Bone marrow (tissue), 2 donors: Measurements from ENCODE around the gene THY1.
"Not testable (repeated sequence)": the region's sequence is repeated elsewhere in the genome, so short reads cannot be mapped to it uniquely, and the experiment has no call there.

Experiments
- DNase-seq, 2 donors: peaks; one replicate each; lab custom pipeline; 2025; lab: John Stamatoyannopoulos, UW

THY1 gene

GRCh38 chr11:119422809-119423508 lies at the start of gene THY1:
THY1 (minus strand) TSS chr11:119423172; CDS start chr11:119420905, 2,267 bp downstream.
- no peak for DNase-seq

- no peak for DNase-seq
These were observed 49.3 kb upstream of the THY1 start for GRCh38 chr11:119472186-119472855.

- DNase-seq = no peak
These were observed 48.4 kb upstream of the THY1 start for GRCh38 chr11:119471329-119471728.

DNA sequence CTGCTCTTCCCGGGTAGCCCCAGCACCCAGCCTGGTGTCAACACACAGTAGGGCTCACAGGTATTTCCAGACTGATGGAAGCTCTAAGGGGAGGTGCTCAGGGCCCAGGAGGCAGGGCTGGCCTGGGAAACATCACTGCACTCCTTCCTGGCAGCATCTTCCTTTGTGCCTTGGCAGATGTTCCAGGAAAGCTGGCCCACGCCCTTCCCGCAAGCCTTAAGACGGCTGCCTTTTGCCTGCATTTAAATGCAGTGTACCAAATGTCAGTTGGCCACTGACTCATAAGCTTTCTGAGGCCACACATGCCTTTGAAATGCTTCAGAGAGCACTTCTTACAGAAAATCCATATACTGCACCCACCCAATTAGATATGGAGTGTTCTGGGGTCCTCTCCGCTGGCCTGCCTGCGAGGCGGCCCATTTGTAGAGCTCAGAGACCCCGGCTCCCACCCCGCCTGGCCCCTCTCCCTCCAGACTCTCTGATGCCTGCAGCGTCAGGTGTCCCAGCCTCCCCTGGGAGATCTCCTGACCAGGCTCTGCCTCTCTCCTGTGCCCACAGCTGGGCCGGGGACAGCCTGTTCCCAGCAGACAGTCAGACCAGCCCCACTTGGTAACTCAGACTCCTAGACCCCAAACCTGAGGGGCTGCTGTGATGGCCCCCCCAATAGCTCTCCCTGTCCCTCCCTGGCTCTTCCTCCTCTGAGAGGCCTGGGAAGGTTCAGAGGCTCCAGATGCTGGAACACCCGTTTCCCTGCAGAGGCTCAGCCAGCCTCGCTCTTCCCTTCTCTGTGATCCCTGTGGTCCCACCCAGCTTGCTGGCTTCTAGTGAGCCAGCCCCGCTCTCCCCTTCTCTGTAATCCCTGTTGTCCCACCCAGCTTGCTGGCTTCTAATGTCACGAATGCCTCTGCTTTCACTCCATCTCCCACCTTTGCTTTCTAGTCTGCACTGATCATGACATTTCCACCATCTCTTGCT lies 47.6 kb upstream of the THY1 start:
- DNase-seq = no peak

- no peak for DNase-seq
These were observed 46.5 kb upstream of the THY1 start for GRCh38 chr11:119469506-119469905.

GRCh38 chr11:119468511-119468910 lies 45.5 kb upstream of the THY1 start:
- DNase-seq = no peak

GRCh38 chr11:119461229-119461963 lies 38.4 kb upstream of the THY1 start:
- no peak for DNase-seq

- DNase-seq = no peak
These were observed 37.6 kb upstream of the THY1 start for GRCh38 chr11:119460582-119460981.

GRCh38 chr11:119460097-119460496 lies 37.1 kb upstream of the THY1 start:
- DNase-seq = no peak

DNA sequence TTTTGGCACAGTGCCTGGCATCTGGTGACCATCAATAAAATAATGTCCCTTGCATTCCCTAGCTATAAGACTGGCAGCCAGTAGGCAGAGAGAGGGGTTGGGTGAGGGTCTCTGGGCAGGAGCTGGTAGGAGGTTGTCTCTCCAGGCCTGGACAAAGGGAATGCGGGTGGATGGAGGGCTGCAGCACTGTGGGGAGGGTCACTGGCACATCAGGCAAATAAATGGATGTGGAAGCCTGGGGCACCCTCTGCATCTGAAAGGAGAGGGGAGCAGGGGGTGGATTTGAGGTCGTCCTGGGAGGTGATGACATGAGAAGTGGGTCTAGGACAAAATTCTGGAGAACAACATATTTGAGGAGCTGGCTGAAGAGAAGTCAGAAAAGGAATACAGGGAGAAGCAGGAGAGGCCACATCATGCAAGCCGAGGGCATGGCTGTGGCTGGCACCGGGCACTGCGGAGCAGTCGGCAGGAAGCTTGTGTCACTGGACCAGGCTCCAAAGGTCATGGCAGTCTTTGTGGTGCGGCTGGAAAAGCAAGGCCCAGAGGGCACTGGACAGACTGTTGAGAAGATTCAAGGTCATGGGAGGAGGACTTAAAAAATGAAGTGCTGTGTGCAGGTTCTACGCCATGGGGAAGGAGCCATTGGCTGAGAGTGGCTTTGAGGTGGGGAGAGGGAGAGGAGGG lies 36.5 kb upstream of the THY1 start:
- no peak for DNase-seq

GRCh38 chr11:119455708-119456107 lies 32.7 kb upstream of the THY1 start:
- not testable (repeated sequence) for DNase-seq

DNA sequence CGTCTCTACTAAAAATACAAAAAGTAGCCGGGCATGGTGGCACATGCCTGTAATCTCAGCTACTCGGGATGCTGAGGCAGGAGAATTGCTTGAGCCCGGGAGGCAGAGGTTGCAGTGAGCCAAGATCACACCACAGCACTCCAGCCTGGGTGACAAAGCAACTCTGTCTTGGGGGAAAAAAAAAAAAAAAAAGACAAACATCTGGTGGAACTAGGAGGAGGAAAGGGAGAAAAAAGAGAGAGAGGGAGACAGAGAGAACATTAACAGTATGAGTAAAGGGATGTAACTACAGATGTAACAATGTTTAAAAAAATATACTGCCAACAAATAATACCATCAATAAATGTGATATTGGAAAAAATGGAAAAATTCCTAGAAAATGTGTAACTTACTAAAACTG lies 32.3 kb upstream of the THY1 start:
- not testable (repeated sequence) for DNase-seq

GRCh38 chr11:119453881-119454280 lies 30.9 kb upstream of the THY1 start:
- DNase-seq = no peak

DNA sequence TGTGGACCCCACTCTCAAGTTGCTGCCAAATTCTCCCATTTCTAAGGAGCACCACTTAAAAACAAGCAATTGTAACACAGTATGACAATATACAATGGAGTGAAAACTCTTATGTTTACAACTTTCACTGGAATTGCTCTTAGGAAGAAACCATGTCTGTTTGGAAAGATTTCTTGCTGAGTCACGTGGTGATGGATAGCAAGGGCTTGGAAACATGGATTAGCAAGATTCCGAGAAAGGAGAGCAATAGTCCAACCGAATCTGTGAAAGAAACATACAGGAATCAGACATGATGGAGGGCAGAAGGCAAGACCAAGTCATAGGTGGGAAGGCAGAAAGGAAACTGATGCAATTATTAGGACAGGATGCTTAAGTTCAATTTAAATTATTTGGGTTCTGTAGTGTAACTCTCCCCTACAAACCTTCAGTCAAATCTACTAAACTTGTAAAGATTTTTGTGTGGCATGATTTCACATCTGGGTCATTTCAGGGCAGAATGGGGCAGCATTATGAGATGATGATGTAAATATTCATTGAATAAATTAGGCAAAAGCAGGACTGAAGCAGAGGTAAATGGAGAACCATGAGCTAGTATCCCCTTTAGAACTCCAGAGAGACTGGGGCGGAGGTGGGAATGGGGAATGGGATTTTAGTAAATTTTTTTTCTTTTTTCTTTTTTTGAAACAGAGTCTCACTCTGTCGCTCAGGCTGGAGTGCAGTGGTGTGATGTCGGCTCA lies 27.8 kb upstream of the THY1 start:
- DNase-seq = no peak

DNA sequence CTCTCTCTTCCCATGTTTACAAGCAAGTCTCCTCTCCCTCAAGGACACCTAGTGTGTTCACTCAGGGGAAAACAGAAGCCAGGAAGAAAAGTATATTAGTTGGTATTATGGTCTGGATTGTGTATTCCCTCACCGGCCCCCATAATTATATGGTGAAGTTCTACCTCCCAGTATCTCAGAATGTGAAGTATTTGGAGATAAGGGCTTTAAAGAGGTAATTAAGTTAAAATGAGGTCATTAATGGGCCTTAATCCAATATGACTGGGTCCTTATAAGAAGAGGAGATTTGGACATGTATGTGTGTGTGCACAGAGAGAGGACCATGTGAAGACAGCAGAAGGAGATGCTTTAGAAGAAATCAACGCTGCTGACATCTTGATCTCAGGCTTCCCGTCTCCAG lies 26.5 kb upstream of the THY1 start:
- no peak for DNase-seq

DNA sequence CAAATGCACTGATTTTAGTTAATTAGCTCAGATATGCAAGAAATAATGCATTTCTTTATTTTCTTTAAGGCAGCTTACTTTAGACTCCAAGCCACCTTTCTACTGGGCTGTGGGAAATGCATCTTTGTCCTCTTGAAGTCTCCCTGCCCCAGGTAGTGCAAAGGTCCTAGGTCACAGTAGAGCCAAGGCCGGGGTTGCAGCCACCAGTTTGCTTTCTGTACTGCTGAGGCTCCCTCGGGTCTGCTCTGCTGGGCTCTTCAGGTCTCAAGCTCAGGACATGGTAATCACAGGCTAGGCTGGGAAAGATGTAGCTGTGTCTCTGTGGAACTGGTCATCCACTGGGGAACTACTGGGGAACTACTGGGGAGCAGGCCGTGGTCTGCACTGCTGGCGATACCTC lies 25.4 kb upstream of the THY1 start:
- no peak for DNase-seq

DNA sequence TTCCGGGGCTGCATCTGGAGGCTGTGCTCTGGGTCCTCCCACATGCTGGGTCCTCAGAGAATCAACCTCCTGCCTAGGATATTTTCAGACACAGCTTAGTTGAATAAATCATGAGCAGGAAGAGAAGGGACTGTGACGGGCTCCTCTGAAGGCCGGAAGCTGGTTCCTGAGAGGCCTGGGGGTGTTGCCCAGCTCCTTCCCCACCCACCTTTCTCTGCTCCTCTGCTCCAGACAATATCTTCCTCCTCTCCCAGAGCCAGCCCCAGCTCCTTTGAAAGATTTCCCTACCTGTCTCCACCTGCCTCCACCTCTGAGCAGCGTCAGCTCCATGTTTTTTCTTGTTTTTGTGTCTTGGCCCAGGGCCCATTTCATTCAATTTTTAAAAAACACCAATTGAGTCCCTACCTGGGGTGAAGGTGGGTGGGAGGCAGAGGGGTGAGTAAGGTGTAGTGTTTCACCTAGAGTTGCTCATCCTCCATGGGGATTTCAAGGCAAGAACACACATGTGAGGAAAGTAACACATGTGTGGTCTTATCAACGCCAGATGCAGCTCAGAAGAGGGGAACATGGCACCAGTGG lies 24.8 kb upstream of the THY1 start:
- DNase-seq = no peak

GRCh38 chr11:119446871-119447663 lies 24.1 kb upstream of the THY1 start:
- DNase-seq = no peak

GRCh38 chr11:119446434-119446833 lies 23.5 kb upstream of the THY1 start:
- no peak for DNase-seq
